ENCODE data around the gene GCGR. TPM values are rescaled to one million over a fixed set of nuclear protein-coding genes. Genes with fewer than 3 reads are reported as not detected.
A peak's percentile ranks its signal among the peaks of the same experiment; 100 is the strongest.

Gene GCGR
- total and polyA plus RNA-seq, 2 of the 13 experiments (the other 11 are each of a cell fraction or from before 2014, with no cell fraction given) = 0.04 to 0.13 TPM

GRCh38 chr17:81821603-81822311 is 17.8 kb downstream of the GCGR start (continued):
- TF ChIP-seq FIP1L1 (IDR thresholded peaks at IDR 0.05; ENCODE audit: borderline replicate concordance, insufficient read depth, low read depth, low read length) (no peak), NFKB2 (CRISPR knock-in tag; IDR thresholded peaks at IDR 0.05; ENCODE audit: borderline replicate concordance) (peak; percentile 72; the same call in 1 of the 2 replicates), ZGPAT (CRISPR knock-in tag; IDR thresholded peaks at IDR 0.05) (peak; percentile 79; the same call in 1 of the 2 replicates), ETV6 (CRISPR knock-in tag; conservative IDR thresholded peaks at IDR 0.05) (no peak), YEATS2 (CRISPR knock-in tag; IDR thresholded peaks at IDR 0.05; ENCODE audit: borderline replicate concordance) (peak; percentile 70; the same call in 1 of the 2 replicates), CERS6 (CRISPR knock-in tag; IDR thresholded peaks at IDR 0.05) (no peak), ZNF20 (CRISPR knock-in tag; IDR thresholded peaks at IDR 0.05) (no peak), MAFF (IDR thresholded peaks at IDR 0.05; ENCODE audit: low read depth, low read length) (no peak), ZNF574 (CRISPR knock-in tag; IDR thresholded peaks at IDR 0.05) (peak; percentile 62), SETDB1 (CRISPR knock-in tag; IDR thresholded peaks at IDR 0.05; ENCODE audit: borderline replicate concordance) (no peak), ZNF788 (CRISPR knock-in tag; IDR thresholded peaks at IDR 0.05; ENCODE audit: borderline replicate concordance) (peak; percentile 70; the same call in 1 of the 2 replicates), CSRNP2 (CRISPR knock-in tag; conservative IDR thresholded peaks at IDR 0.05; ENCODE audit: low read depth) (no peak), ZBTB25 (CRISPR knock-in tag; IDR thresholded peaks at IDR 0.05) (peak; percentile 89), HOMEZ (CRISPR knock-in tag; IDR thresholded peaks at IDR 0.05; ENCODE audit: low read depth) (no peak), DMAP1 (CRISPR knock-in tag; IDR thresholded peaks at IDR 0.05) (peak; percentile 72; the same call in 1 of the 2 replicates), ZNF761 (CRISPR knock-in tag; conservative IDR thresholded peaks at IDR 0.05) (no peak), PHF5A (CRISPR knock-in tag; IDR thresholded peaks at IDR 0.05; ENCODE audit: low read depth, unreplicated experiment) (no peak)

All from HepG2 (cell line).